NT2/D1 (cell line): ENCODE data around the gene PPP2R3A.

ENCODE experiments used
- SUZ12 ChIP-seq: IDR thresholded peaks from 2 replicates; pipeline ENCODE4 v1.6.1; 2011; ENCODE audit not compliant: insufficient read length, insufficient read depth; ENCODE audit errors: extremely low read depth
- YY1 ChIP-seq: IDR thresholded peaks from 2 replicates; pipeline ENCODE4 v1.6.1; 2011; ENCODE audit not compliant: insufficient read length, insufficient read depth
- ZNF274 ChIP-seq: IDR thresholded peaks from 2 replicates; pipeline ENCODE4 v1.6.1; 2011; ENCODE audit warnings: mild to moderate bottlenecking, low read depth, low read length

DNA sequence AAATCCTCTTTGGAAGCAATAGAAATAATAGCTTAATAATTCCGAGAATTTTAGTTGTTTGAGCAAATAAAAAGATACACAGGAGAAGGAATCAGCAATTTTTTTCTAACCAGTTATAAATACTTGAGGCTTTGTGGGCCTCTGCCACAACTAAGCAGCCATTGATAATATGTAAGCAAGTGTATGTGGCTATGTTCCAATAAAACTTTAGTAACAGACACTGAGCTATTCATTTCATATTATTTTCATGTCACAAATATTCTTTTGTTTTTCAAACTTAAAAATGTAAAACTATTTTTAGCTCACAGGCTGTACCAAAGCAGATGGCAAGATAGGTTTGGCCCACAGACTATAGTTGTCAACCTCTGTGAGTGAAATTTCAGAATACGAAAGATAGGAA, 145.0 kb downstream of the PPP2R3A start:
- TF ChIP-seq ZNF274 (no peak), YY1 (no peak), SUZ12 (no peak)
